Activated CD4-positive, alpha-beta memory T cell treated with anti-CD3 and anti-CD28 coated beads, Interleukin-2, amount 10 ng/mL, durations not matched to agents 7 days and 5 days (primary cell): Measurements from ENCODE around the gene MRPL39. TPM values are rescaled to one million over a fixed set of nuclear protein-coding genes. Genes with fewer than 3 reads are reported as not detected.
A peak's percentile ranks its signal among the peaks of the same experiment; 100 is the strongest.

Source experiments
- CTCF ChIA-PET: fragments of 350-600 bp; sonication (Branson Sonifier 250); formaldehyde crosslinking; loops from one replicate; lab custom pipeline; 2021; ENCODE audit warnings: antibody characterized with exemption, inconsistent platforms; lab: Charles Lee
- POLR2A ChIA-PET: fragments of 350-600 bp; sonication (Branson Sonifier 250); formaldehyde crosslinking; loops from one replicate; lab custom pipeline; 2021; ENCODE audit warnings: antibody characterized with exemption; lab: Charles Lee
- DNase-seq: peaks from one replicate; pipeline ENCODE4 v3.0.0-alpha.2; 2020
- H3K27ac Mint-ChIP-seq: one replicate; pipeline ENCODE4 v1.8.0; 2021; ENCODE audit warnings: mild to moderate bottlenecking, mixed read lengths
- H3K27me3 Mint-ChIP-seq: one replicate; pipeline ENCODE4 v1.8.0; 2021; ENCODE audit warnings: mixed read lengths
- H3K36me3 Mint-ChIP-seq: one replicate; pipeline ENCODE4 v1.8.0; 2021; ENCODE audit warnings: low read depth, mixed read lengths
- H3K4me1 Mint-ChIP-seq: one replicate; pipeline ENCODE4 v1.8.0; 2021; ENCODE audit warnings: mixed read lengths
- H3K4me3 Mint-ChIP-seq: one replicate; pipeline ENCODE4 v1.8.0; 2021; ENCODE audit warnings: mild to moderate bottlenecking, mixed read lengths
- H3K9me3 Mint-ChIP-seq: one replicate; pipeline ENCODE4 v1.8.0; 2021; ENCODE audit warnings: mixed read lengths
- total RNA-seq, 2 experiments: library from RNA; stranded (reverse); gene quantifications; one replicate each; pipeline ENCODE4 v1.2.3, GENCODE V29; 2021

Gene MRPL39
- total RNA-seq, 2 experiments from 2014 or later: 36.5 to 37.8 TPM

- POLR2A ChIA-PET: interaction anchor here (0.6 to 12.0 kb wide), 9 partner anchors 11 to 184 kb away, joined by 3 to 112 read pairs (median 6); partner anchors contain the start of genes ATP5PF, GABPA and MRPL39
- no peaks in the 10 kb centered on the region for H3K27me3 Mint-ChIP-seq
- H3K9me3 Mint-ChIP-seq: no peaks in the 10 kb centered on the region
- peaks cover 52% of the 10 kb centered on the region for H3K36me3 Mint-ChIP-seq
- H3K27ac Mint-ChIP-seq: peak overlapping the region; percentile 85
- H3K4me3 Mint-ChIP-seq: peak overlapping the region; percentile 61
- H3K4me1 Mint-ChIP-seq: peaks cover 74% of the 10 kb centered on the region
- DNase-seq: peak; percentile 42
- CTCF ChIA-PET: interaction anchor here (0.9 to 2.4 kb wide), 3 partner anchors 9 to 35 kb away, joined by 4 to 9 read pairs (median 6); no protein-coding TSS in a partner anchor
Measured at GRCh38 chr21:25573409-25574206, 33.7 kb downstream of the MRPL39 start.

- peaks cover 54% of the 10 kb centered on the region for H3K36me3 Mint-ChIP-seq
- no peak for DNase-seq
- H3K9me3 Mint-ChIP-seq: no peaks in the 10 kb centered on the region
- H3K4me3 Mint-ChIP-seq: peak overlapping the region; percentile 61
- ChIA-PET POLR2A (interaction anchor here (0.6 to 12.0 kb wide), 10 partner anchors 10 to 185 kb away, joined by 3 to 112 read pairs (median 5); partner anchors contain the start of genes ATP5PF, GABPA and MRPL39), CTCF (interaction anchor here (1.3 to 2.4 kb wide), 3 partner anchors 10 to 35 kb away, joined by 5 to 9 read pairs (median 6); no protein-coding TSS in a partner anchor)
- peak overlapping the region; percentile 85 for H3K27ac Mint-ChIP-seq
- H3K27me3 Mint-ChIP-seq: no peaks in the 10 kb centered on the region
- peaks cover 73% of the 10 kb centered on the region for H3K4me1 Mint-ChIP-seq
Measured at GRCh38 chr21:25572861-25573310, 34.4 kb downstream of the MRPL39 start.

GRCh38 chr21:25571726-25572121 is 35.6 kb downstream of the MRPL39 start:
- H3K27me3 Mint-ChIP-seq: no peaks in the 10 kb centered on the region
- DNase-seq: no peak
- H3K36me3 Mint-ChIP-seq: peaks cover 55% of the 10 kb centered on the region
- H3K4me3 Mint-ChIP-seq: no peak overlapping the region
- peaks cover 77% of the 10 kb centered on the region for H3K4me1 Mint-ChIP-seq
- no peaks in the 10 kb centered on the region for H3K9me3 Mint-ChIP-seq
- POLR2A ChIA-PET: interaction anchor here (1.6 to 12.0 kb wide), 3 partner anchors 9 to 151 kb away, joined by 5 to 112 read pairs (median 8); partner anchors contain the start of gene MRPL39
- CTCF ChIA-PET: interaction anchor here (1.3 kb wide), 1 partner anchor 9 kb away, joined by 5 read pairs; no protein-coding TSS in a partner anchor
- H3K27ac Mint-ChIP-seq: peak overlapping the region; percentile 27

GRCh38 chr21:25569711-25570110 is 37.6 kb downstream of the MRPL39 start:
- Mint-ChIP-seq H3K27me3 (no peaks in the 10 kb centered on the region), H3K9me3 (no peaks in the 10 kb centered on the region), H3K27ac (peak overlapping the region; percentile 69), H3K4me1 (peaks cover 82% of the 10 kb centered on the region), H3K4me3 (peak overlapping the region; percentile 26), H3K36me3 (peaks cover 55% of the 10 kb centered on the region)
- no peak for DNase-seq
- ChIA-PET POLR2A (interaction anchor here (12.0 kb wide), 1 partner anchor 7 kb away, joined by 112 read pairs; no protein-coding TSS in a partner anchor), CTCF (no interaction called here)

DNA sequence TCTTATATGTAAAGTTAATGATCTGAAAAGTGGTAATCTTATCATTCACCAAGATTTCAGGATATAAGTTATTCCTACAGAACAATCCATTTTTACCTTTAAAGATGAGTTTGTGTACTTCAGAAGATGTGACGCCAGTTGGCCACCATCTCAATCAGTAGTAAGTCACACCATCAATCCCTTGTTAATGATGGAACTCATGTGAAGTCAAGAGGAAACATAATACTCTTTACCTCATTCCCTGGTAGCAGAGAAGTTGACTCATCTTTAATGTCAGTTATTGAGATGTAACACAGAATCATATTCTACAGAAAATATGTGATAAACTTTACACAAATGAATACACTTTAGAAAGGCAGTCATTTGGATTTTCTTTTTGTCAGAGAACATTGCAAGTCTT is 38.2 kb downstream of the MRPL39 start:
- Mint-ChIP-seq H3K36me3 (peaks cover 61% of the 10 kb centered on the region), H3K4me3 (no peak overlapping the region), H3K27ac (peak overlapping the region; percentile 69), H3K9me3 (no peaks in the 10 kb centered on the region), H3K27me3 (no peaks in the 10 kb centered on the region), H3K4me1 (peaks cover 88% of the 10 kb centered on the region)
- CTCF ChIA-PET: interaction anchor here (1.4 to 1.8 kb wide), 3 partner anchors 38 to 147 kb away, joined by 3 to 8 read pairs (median 7); partner anchors contain the start of gene MRPL39
- no peak for DNase-seq
- POLR2A ChIA-PET: interaction anchor here (1.6 to 12.0 kb wide), 5 partner anchors 7 to 106 kb away, joined by 4 to 112 read pairs (median 6); no protein-coding TSS in a partner anchor

- ChIA-PET POLR2A (interaction anchor here (0.9 to 12.0 kb wide), 9 partner anchors 6 to 148 kb away, joined by 3 to 112 read pairs (median 5); no protein-coding TSS in a partner anchor), CTCF (interaction anchor here (1.4 to 1.8 kb wide), 3 partner anchors 39 to 147 kb away, joined by 3 to 8 read pairs (median 7); partner anchors contain the start of gene MRPL39)
- Mint-ChIP-seq H3K36me3 (peaks cover 70% of the 10 kb centered on the region), H3K27ac (peak overlapping the region; percentile 68), H3K9me3 (no peaks in the 10 kb centered on the region), H3K4me3 (peak overlapping the region; percentile 51), H3K27me3 (no peaks in the 10 kb centered on the region), H3K4me1 (peaks cover 88% of the 10 kb centered on the region)
- peak; percentile 37 for DNase-seq
Measured at GRCh38 chr21:25568246-25568645, 39.0 kb downstream of the MRPL39 start.

DNA sequence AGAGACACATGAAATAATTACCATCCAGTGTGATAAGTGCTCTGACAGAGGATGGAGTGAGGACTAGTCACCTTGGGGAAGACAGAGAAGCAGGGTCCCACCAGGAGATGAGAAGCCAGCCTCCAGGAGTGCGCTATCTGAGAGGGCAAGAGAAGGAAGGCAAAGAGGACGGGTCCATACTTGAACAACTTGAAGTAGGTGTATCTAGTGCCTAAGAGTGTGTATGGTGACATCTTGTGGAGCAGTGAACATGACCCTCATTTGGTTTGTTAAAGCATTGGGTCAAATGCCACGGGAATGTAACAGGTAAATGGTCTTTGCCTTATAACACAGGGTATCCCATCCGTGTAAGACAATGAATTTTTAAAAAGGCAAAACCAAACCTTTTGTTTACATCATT is 39.8 kb downstream of the MRPL39 start:
- CTCF ChIA-PET: interaction anchor here (1.0 to 1.8 kb wide), 4 partner anchors 40 to 146 kb away, joined by 3 to 8 read pairs (median 6); partner anchors contain the start of gene MRPL39
- Mint-ChIP-seq H3K27me3 (no peaks in the 10 kb centered on the region), H3K27ac (peak overlapping the region; percentile 96), H3K9me3 (no peaks in the 10 kb centered on the region), H3K4me1 (peaks cover 86% of the 10 kb centered on the region), H3K36me3 (peaks cover 72% of the 10 kb centered on the region), H3K4me3 (peak overlapping the region; percentile 56)
- DNase-seq: no peak
- POLR2A ChIA-PET: interaction anchor here (0.9 to 12.0 kb wide), 10 partner anchors 5 to 147 kb away, joined by 3 to 112 read pairs (median 5); no protein-coding TSS in a partner anchor

GRCh38 chr21:25566645-25567044 is 40.6 kb downstream of the MRPL39 start:
- no peaks in the 10 kb centered on the region for H3K27me3 Mint-ChIP-seq
- H3K4me1 Mint-ChIP-seq: peaks cover 81% of the 10 kb centered on the region
- peak overlapping the region; percentile 96 for H3K27ac Mint-ChIP-seq
- peaks cover 72% of the 10 kb centered on the region for H3K36me3 Mint-ChIP-seq
- H3K9me3 Mint-ChIP-seq: no peaks in the 10 kb centered on the region
- CTCF ChIA-PET: interaction anchor here (1.0 kb wide), 2 partner anchors 143 to 145 kb away, joined by 3 to 5 read pairs; no protein-coding TSS in a partner anchor
- peak overlapping the region; percentile 15 for H3K4me3 Mint-ChIP-seq
- POLR2A ChIA-PET: interaction anchor here (1.4 to 2.0 kb wide), 2 partner anchors 55 to 59 kb away, joined by 5 to 6 read pairs; no protein-coding TSS in a partner anchor
- no peak for DNase-seq

DNA sequence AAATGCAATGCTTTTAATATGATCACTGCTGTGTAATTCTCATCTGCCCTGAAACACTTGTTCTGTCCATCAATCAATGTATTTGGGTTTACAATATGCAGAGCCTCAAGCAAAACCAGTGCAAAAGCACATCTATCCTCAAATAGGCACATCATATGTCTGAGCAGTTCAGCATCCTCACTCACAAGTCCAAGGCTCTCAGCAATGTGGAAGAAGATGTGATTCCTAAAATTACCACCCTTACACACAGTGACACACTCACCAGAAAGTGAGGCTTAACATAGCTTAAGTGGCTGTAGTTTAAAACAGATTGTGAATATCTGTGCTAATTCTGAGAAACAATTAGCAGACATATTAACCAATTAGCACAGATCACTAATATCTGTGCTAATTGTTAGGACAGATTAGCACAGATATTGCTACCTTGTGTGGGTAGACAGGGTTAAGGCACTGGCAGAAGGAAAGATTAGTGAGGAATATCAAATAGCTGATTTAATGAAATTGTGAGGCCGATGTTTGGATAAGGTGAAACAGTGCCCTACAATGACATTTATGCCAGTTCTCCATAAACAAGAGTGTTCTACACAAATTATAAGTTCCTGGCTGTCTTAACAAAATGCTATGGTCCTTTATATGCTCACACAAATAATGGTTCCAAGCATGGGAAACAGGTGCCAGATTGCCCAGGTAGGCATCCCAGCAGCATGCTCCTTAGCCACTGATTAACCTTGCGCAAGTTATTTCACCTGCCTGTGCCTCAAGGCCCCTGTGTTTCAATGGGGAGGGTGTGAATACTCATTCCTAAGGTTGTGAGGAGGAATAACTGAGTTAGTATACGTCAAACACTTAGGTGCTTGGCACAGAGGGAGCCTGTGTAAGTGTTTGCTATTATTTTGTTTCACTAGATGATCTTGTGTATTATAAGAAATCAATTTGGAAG is 41.7 kb downstream of the MRPL39 start:
- CTCF ChIA-PET: interaction anchor here (0.7 to 1.4 kb wide), 2 partner anchors 8 to 58 kb away, joined by 3 to 4 read pairs; no protein-coding TSS in a partner anchor
- Mint-ChIP-seq H3K36me3 (peaks cover 64% of the 10 kb centered on the region), H3K9me3 (no peaks in the 10 kb centered on the region), H3K27me3 (no peaks in the 10 kb centered on the region), H3K4me1 (peaks cover 81% of the 10 kb centered on the region), H3K27ac (peak overlapping the region; percentile 96), H3K4me3 (peak overlapping the region; percentile 92)
- DNase-seq: no peak
- POLR2A ChIA-PET: interaction anchor here (1.4 to 7.0 kb wide), 3 partner anchors 8 to 144 kb away, joined by 6 to 112 read pairs (median 7); no protein-coding TSS in a partner anchor

GRCh38 chr21:25564349-25564948 is 42.8 kb downstream of the MRPL39 start:
- peaks cover 83% of the 10 kb centered on the region for H3K4me1 Mint-ChIP-seq
- H3K27ac Mint-ChIP-seq: peak overlapping the region; percentile 96
- ChIA-PET POLR2A (interaction anchor here (0.9 to 7.0 kb wide), 5 partner anchors 9 to 143 kb away, joined by 3 to 112 read pairs (median 6); no protein-coding TSS in a partner anchor), CTCF (interaction anchor here (1.4 kb wide), 1 partner anchor 9 kb away, joined by 4 read pairs; no protein-coding TSS in a partner anchor)
- peak overlapping the region; percentile 92 for H3K4me3 Mint-ChIP-seq
- H3K27me3 Mint-ChIP-seq: no peaks in the 10 kb centered on the region
- H3K36me3 Mint-ChIP-seq: peaks cover 59% of the 10 kb centered on the region
- no peak for DNase-seq
- H3K9me3 Mint-ChIP-seq: no peaks in the 10 kb centered on the region
